OCI-LY3 (cell line): ENCODE measurements around the gene ETV4.

ENCODE experiments used
- H2AFZ ChIP-seq: fragments of 200-600, 300-600 bp; shearing (Covaris generic); 2 replicates; pipeline ENCODE4 v1.6.0; 2014; ENCODE audit warnings: antibody characterized with exemption, low read depth, low read length
- H3K27ac ChIP-seq: fragments of 200-600, 300-600 bp; sonication (generic); 2 replicates; pipeline ENCODE4 v1.5.1; 2014; ENCODE audit warnings: mild to moderate bottlenecking, low read length, moderate library complexity, mixed read lengths
- H3K27me3 ChIP-seq: fragments of 200-600, 300-600 bp; sonication (generic); 2 replicates; pipeline ENCODE4 v1.6.1; 2014; ENCODE audit warnings: low read depth, low read length, mixed read lengths
- H3K36me3 ChIP-seq: fragments of 200-600, 300-600 bp; sonication (generic); replicated peaks from 2 replicates; pipeline ENCODE3; 2014; ENCODE audit warnings: low read depth, low read length, mixed read lengths
- H3K4me1 ChIP-seq: fragments of 300-600, 200-600 bp; sonication (generic); 2 replicates; pipeline ENCODE4 v1.6.1; 2014; ENCODE audit warnings: low read length, mixed read lengths
- H3K4me2 ChIP-seq: fragments of 200-600, 300-600 bp; sonication (generic); 2 replicates; pipeline ENCODE4 v1.6.1; 2014; ENCODE audit warnings: low read length, mixed read lengths
- H3K4me3 ChIP-seq: fragments of 300-600, 200-600 bp; sonication (generic); 2 replicates; pipeline ENCODE4 v1.5.1; 2014; ENCODE audit warnings: antibody characterized with exemption, mild to moderate bottlenecking, low read length, moderate library complexity
- H3K79me2 ChIP-seq: fragments of 300-600, 200-600 bp; shearing (Covaris generic); 2 replicates; pipeline ENCODE4 v1.6.1; 2014; ENCODE audit warnings: mild to moderate bottlenecking, low read length, mixed read lengths
- H3K9ac ChIP-seq: fragments of 300-600, 200-600 bp; shearing (Covaris generic); 2 replicates; pipeline ENCODE4 v1.6.0; 2014; ENCODE audit warnings: mild to moderate bottlenecking, low read length, moderate library complexity
- H3K9me3 ChIP-seq: fragments of 200-600, 300-600 bp; shearing (Covaris generic); 2 replicates; pipeline ENCODE4 v1.6.1; 2014; ENCODE audit warnings: low read length, mixed read lengths; ENCODE audit not compliant: insufficient read depth
- H4K20me1 ChIP-seq: fragments of 200-600, 300-600 bp; sonication (generic); 2 replicates; pipeline ENCODE4 v1.6.1; 2016; ENCODE audit warnings: low read length, mixed read lengths; ENCODE audit not compliant: insufficient read depth
- CTCF ChIP-seq: fragments of 200-600, 300-600 bp; sonication (generic); IDR thresholded peaks from 2 replicates; pipeline ENCODE4 v1.5.1; 2014; ENCODE audit warnings: antibody characterized with exemption, low read length, low read depth
- EZH2phosphoT487 ChIP-seq: fragments of 200-600 bp; shearing (Covaris generic); IDR thresholded peaks from 2 replicates; pipeline ENCODE4 v1.6.1; 2018; ENCODE audit warnings: antibody characterized with exemption, mixed run types, low read depth

Gene ETV4

DNA sequence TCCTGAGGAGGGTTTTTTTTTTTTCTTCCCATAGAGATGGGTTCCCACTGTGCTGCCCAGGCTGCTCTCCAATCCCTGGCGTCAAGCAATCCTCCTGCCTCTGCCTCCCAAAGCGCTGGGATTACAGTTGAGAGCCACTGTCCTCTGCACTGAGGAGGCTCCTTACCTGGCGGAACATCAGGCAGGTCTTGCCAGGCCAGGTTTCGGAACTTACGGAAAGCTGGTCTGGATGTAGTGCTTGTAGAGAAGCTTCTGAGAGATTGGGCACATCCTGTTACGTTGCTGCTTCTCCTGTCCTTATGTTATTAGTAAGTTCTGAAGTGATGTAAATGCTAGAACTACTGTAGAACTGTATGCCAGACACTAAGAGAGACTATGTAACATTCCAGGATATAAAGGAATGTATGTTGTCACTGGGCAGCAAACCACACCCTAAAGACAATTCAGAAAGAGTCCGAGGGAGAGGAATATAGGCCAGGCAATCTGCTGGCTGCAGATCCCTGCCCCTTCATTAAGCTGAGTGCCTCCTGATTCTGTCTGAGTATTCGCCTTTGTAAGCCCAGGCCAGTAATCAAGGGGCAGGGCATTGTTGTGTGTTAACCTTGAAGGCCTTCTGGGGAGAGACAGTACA lies 21.1 kb downstream of the ETV4 start:
- H3K27ac ChIP-seq: no peak overlapping the region
- no peaks in the 10 kb centered on the region for H3K79me2 ChIP-seq
- no peaks in the 10 kb centered on the region for H3K9me3 ChIP-seq
- no peak overlapping the region for H3K4me3 ChIP-seq
- no peak overlapping the region for H3K4me2 ChIP-seq
- no peaks in the 10 kb centered on the region for H3K27me3 ChIP-seq
- no peaks in the 10 kb centered on the region for H3K4me1 ChIP-seq
- H3K36me3 ChIP-seq: peaks cover 30% of the 10 kb centered on the region
- TF ChIP-seq EZH2phosphoT487: no peak
- H2AFZ ChIP-seq: no peak overlapping the region
- no peaks in the 10 kb centered on the region for H4K20me1 ChIP-seq
- no peak overlapping the region for H3K9ac ChIP-seq

DNA sequence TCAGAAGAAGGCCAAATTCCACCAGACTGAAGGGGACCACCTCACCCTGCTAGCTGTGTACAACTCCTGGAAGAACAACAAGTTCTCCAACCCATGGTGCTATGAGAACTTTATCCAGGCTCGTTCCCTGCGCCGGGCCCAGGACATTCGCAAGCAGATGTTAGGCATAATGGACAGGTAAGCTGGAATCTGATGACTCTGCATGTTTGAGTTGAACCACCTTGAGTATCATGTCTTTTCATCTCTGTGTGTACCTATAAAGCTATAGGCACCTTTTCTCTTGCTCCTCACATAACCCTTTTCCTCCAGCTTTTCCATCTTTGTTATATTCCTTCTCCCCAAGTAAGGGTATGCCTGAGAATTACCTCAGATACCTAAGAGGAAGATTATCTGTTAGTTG lies 24.8 kb downstream of the ETV4 start:
- no peak overlapping the region for H3K9ac ChIP-seq
- H3K4me3 ChIP-seq: no peak overlapping the region
- peaks cover 39% of the 10 kb centered on the region for H3K36me3 ChIP-seq
- H3K4me2 ChIP-seq: no peak overlapping the region
- TF ChIP-seq EZH2phosphoT487: no peak
- no peak for TF ChIP-seq CTCF
- no peak overlapping the region for H3K27ac ChIP-seq
- no peaks in the 10 kb centered on the region for H3K9me3 ChIP-seq
- H4K20me1 ChIP-seq: peaks cover 4% of the 10 kb centered on the region
- H3K79me2 ChIP-seq: no peaks in the 10 kb centered on the region
- H3K27me3 ChIP-seq: no peaks in the 10 kb centered on the region
- H3K4me1 ChIP-seq: peaks cover 28% of the 10 kb centered on the region
- H2AFZ ChIP-seq: no peak overlapping the region

- H3K9ac ChIP-seq: peak overlapping the region; percentile 60
- no peaks in the 10 kb centered on the region for H3K9me3 ChIP-seq
- no peaks in the 10 kb centered on the region for H3K27me3 ChIP-seq
- H4K20me1 ChIP-seq: peaks cover 4% of the 10 kb centered on the region
- H3K4me3 ChIP-seq: peak overlapping the region; percentile 61
- peaks cover 40% of the 10 kb centered on the region for H3K4me1 ChIP-seq
- no peaks in the 10 kb centered on the region; the same call in 1 of the 2 replicates for H3K79me2 ChIP-seq
- H2AFZ ChIP-seq: no peak overlapping the region
- H3K27ac ChIP-seq: peak overlapping the region; percentile 96
- TF ChIP-seq EZH2phosphoT487: no peak
- no peak for TF ChIP-seq CTCF
- peaks cover 39% of the 10 kb centered on the region for H3K36me3 ChIP-seq
- H3K4me2 ChIP-seq: peak overlapping the region; percentile 87
These were observed 28.3 kb downstream of the ETV4 start for GRCh38 chr17:43517615-43518386.

GRCh38 chr17:43517161-43517560 lies 29.0 kb downstream of the ETV4 start:
- no peaks in the 10 kb centered on the region for H3K9me3 ChIP-seq
- peak overlapping the region; percentile 87 for H3K4me2 ChIP-seq
- peak overlapping the region; percentile 60 for H3K9ac ChIP-seq
- H4K20me1 ChIP-seq: peaks cover 4% of the 10 kb centered on the region
- H3K4me3 ChIP-seq: peak overlapping the region; percentile 61
- peaks cover 40% of the 10 kb centered on the region for H3K4me1 ChIP-seq
- H2AFZ ChIP-seq: 0 out of 2 replicates have a peak overlapping the region, but pooled peaks have one; percentile 33
- H3K27ac ChIP-seq: peak overlapping the region; percentile 96
- no peak for TF ChIP-seq EZH2phosphoT487
- TF ChIP-seq CTCF: no peak
- H3K36me3 ChIP-seq: peaks cover 42% of the 10 kb centered on the region
- H3K27me3 ChIP-seq: no peaks in the 10 kb centered on the region
- H3K79me2 ChIP-seq: no peaks in the 10 kb centered on the region; the same call in 1 of the 2 replicates
